Neural progenitor cell (in vitro differentiated cells): ENCODE data around the gene S100B.

ENCODE experiments used
- CTCF ChIP-seq: fragments of 200-600 bp; sonication (generic); IDR thresholded peaks from 2 replicates; pipeline ENCODE4 v1.5.1; 2017; ENCODE audit warnings: antibody characterized with exemption, mild to moderate bottlenecking
- EZH2phosphoT487 ChIP-seq: fragments of 200-600 bp; sonication (generic); IDR thresholded peaks from 2 replicates; pipeline ENCODE4 v1.6.1; 2017; ENCODE audit warnings: antibody characterized with exemption

- TF ChIP-seq CTCF (no peak), EZH2phosphoT487 (no peak)
Observed at GRCh38 chr21:46627726-46628125, 22.8 kb upstream of the S100B start.
